IMR-90 (cell line): Measurements from ENCODE around the gene RXFP3. TPM values are rescaled to one million over a fixed set of nuclear protein-coding genes. Genes with fewer than 3 reads are reported as not detected.

Experiments
- ATAC-seq: fragments of 200-7000 bp; cut with Tn5 transposase; 2 replicates; pipeline ENCODE4 v1.9.1; 2020; ENCODE audit warnings: low read depth, mild to moderate bottlenecking, moderate library complexity
- BruUV-seq: library from RNA; stranded (reverse); fragments of 400-500 nt; replicated peaks from 2 replicates; lab custom pipeline; 2021; lab: Mats Ljungman, UMichigan
- CTCF ChIA-PET: fragments of 300-600 bp; formaldehyde crosslinking; extraction: SDS; loops from one replicate; lab custom pipeline; 2021; ENCODE audit warnings: antibody characterized with exemption; lab: Yijun Ruan, JAX
- POLR2A ChIA-PET: fragments of 300-600 bp; sonication (Branson Sonifier 250); formaldehyde crosslinking; loops from one replicate; lab custom pipeline; 2022; ENCODE audit warnings: antibody characterized with exemption; ENCODE audit not compliant: unreplicated experiment; lab: Charles Lee
- DNase-seq: peaks from one replicate; pipeline ENCODE4 v3.0.0; 2013
- H2AFZ ChIP-seq: replicated peaks from 2 replicates; pipeline ENCODE3; 2013; ENCODE audit warnings: low read length, mild to moderate bottlenecking; ENCODE audit not compliant: poor library complexity
- H2AK5ac ChIP-seq: 2 replicates; pipeline ENCODE4 v1.6.1; 2013; ENCODE audit warnings: low read depth, low read length, inconsistent platforms
- H2AK9ac ChIP-seq: replicated peaks from 2 replicates; pipeline ENCODE3; 2013; ENCODE audit warnings: mild to moderate bottlenecking, low read depth, low read length, moderate library complexity; ENCODE audit not compliant: poor library complexity
- H2BK120ac ChIP-seq: 2 replicates; pipeline ENCODE4 v1.6.1; 2013; ENCODE audit warnings: low read depth, low read length, inconsistent platforms
- H2BK15ac ChIP-seq: 3 replicates; pipeline ENCODE4 v1.6.1; 2013; ENCODE audit warnings: low read depth, low read length, inconsistent platforms
- H2BK20ac ChIP-seq: 2 replicates; pipeline ENCODE4 v1.6.1; 2013; ENCODE audit warnings: low read depth, mild to moderate bottlenecking, inconsistent platforms, low read length, moderate library complexity
- H2BK5ac ChIP-seq: 2 replicates; pipeline ENCODE4 v1.6.1; 2013; ENCODE audit warnings: mild to moderate bottlenecking, low read depth, low read length, inconsistent platforms; ENCODE audit not compliant: poor library complexity, severe bottlenecking
- H3K14ac ChIP-seq: replicated peaks from 2 replicates; pipeline ENCODE4 v1.6.1; 2013; ENCODE audit warnings: low read depth, low read length, inconsistent platforms
- H3K18ac ChIP-seq: 2 replicates; pipeline ENCODE4 v1.6.1; 2013; ENCODE audit warnings: low read depth, low read length, control low read depth
- H3K23ac ChIP-seq: 2 replicates; pipeline ENCODE4 v1.6.1; 2013; ENCODE audit warnings: low read depth, low read length, inconsistent platforms
- H3K27ac ChIP-seq: 2 replicates; pipeline ENCODE4 v1.5.1; 2013; ENCODE audit warnings: mild to moderate bottlenecking, control low read depth, low read length; ENCODE audit not compliant: insufficient read depth
- H3K27me3 ChIP-seq: 2 replicates; pipeline ENCODE4 v1.6.1; 2013; ENCODE audit warnings: low read length; ENCODE audit not compliant: control insufficient read depth, insufficient read depth
- H3K36me3 ChIP-seq: 2 replicates; pipeline ENCODE4 v1.6.1; 2013; ENCODE audit warnings: low read length, mixed read lengths; ENCODE audit not compliant: control insufficient read depth, insufficient read depth
- H3K4ac ChIP-seq: 2 replicates; pipeline ENCODE4 v1.6.1; 2013; ENCODE audit warnings: low read depth, low read length, inconsistent platforms
- H3K4me1 ChIP-seq: 2 replicates; pipeline ENCODE4 v1.6.1; 2013; ENCODE audit warnings: low read length, mixed read lengths; ENCODE audit not compliant: control insufficient read depth, insufficient read depth
- H3K4me2 ChIP-seq: 2 replicates; pipeline ENCODE4 v1.6.1; 2013; ENCODE audit warnings: low read depth, mild to moderate bottlenecking, control low read depth, low read length, moderate library complexity
- H3K4me3 ChIP-seq: 2 replicates; pipeline ENCODE4 v1.5.1; 2013; ENCODE audit warnings: low read depth, mild to moderate bottlenecking, control low read depth, low read length, moderate library complexity; ENCODE audit not compliant: insufficient read depth
- H3K56ac ChIP-seq: 2 replicates; pipeline ENCODE4 v1.6.1; 2013; ENCODE audit warnings: low read length, inconsistent platforms; ENCODE audit not compliant: insufficient read depth; ENCODE audit errors: extremely low read depth
- H3K79me1 ChIP-seq, 2 experiments: 2 replicates each; pipeline ENCODE4 v1.6.1; 2013; ENCODE audit warnings: low read length in 2 of 2, inconsistent platforms in 1 of 2, low read depth in 1 of 2
- H3K9ac ChIP-seq: 2 replicates; pipeline ENCODE4 v1.6.1; 2013; ENCODE audit warnings: low read depth, low read length, control low read depth
- H3K9me1 ChIP-seq: 2 replicates; pipeline ENCODE4 v1.6.1; 2013; ENCODE audit warnings: low read length, inconsistent platforms; ENCODE audit not compliant: insufficient read depth
- H3K9me3 ChIP-seq: 2 replicates; pipeline ENCODE4 v1.6.1; 2013; ENCODE audit warnings: low read length; ENCODE audit not compliant: control insufficient read depth, insufficient read depth
- H4K20me1 ChIP-seq: 2 replicates; pipeline ENCODE4 v1.6.1; 2013; ENCODE audit warnings: low read length, inconsistent platforms; ENCODE audit not compliant: insufficient read depth
- H4K5ac ChIP-seq: 2 replicates; pipeline ENCODE4 v1.6.1; 2013; ENCODE audit warnings: mild to moderate bottlenecking, low read depth, low read length, control low read depth
- H4K8ac ChIP-seq, 2 experiments: 2 replicates each; pipeline ENCODE4 v1.6.1; 2013; ENCODE audit warnings: low read depth in 2 of 2, low read length in 2 of 2, control low read depth in 1 of 2, inconsistent platforms in 1 of 2
- H4K91ac ChIP-seq: 2 replicates; pipeline ENCODE4 v1.6.1; 2013; ENCODE audit warnings: low read depth, low read length, inconsistent platforms; ENCODE audit not compliant: insufficient read depth
- BHLHE40 ChIP-seq: fragments of 150-350 bp; IDR thresholded peaks from 2 replicates; pipeline ENCODE4 v1.6.1; 2016; ENCODE audit warnings: mild to moderate bottlenecking, low read depth, low read length
- CHD1 ChIP-seq: IDR thresholded peaks from 2 replicates; pipeline ENCODE4 v1.6.1; 2012; ENCODE audit warnings: low read depth, low read length, improper control_type of control experiment
- CTCF ChIP-seq: conservative IDR thresholded peaks from 2 replicates; pipeline ENCODE4 v1.5.1; 2012; ENCODE audit warnings: mild to moderate bottlenecking, low read depth, low read length, improper control_type of control experiment
- ELK1 ChIP-seq: fragments of 150-350 bp; IDR thresholded peaks from 2 replicates; pipeline ENCODE4 v1.6.1; 2016; ENCODE audit warnings: low read depth, mild to moderate bottlenecking, low read length, moderate library complexity, borderline replicate concordance
- FOS ChIP-seq: fragments of 150-350 bp; IDR thresholded peaks from 2 replicates; pipeline ENCODE4 v1.6.1; 2016; ENCODE audit warnings: low read depth, low read length
- MAFK ChIP-seq: IDR thresholded peaks from 2 replicates; pipeline ENCODE4 v1.6.1; 2012; ENCODE audit warnings: low read depth, low read length, improper control_type of control experiment
- NFE2L2 ChIP-seq: fragments of 150-350 bp; IDR thresholded peaks from 2 replicates; pipeline ENCODE4 v1.6.1; 2016; ENCODE audit warnings: low read depth, mild to moderate bottlenecking, low read length
- RFX5 ChIP-seq: IDR thresholded peaks from 2 replicates; pipeline ENCODE4 v1.8.0; 2012; ENCODE audit warnings: low read depth, mild to moderate bottlenecking, low read length, moderate library complexity
- SMC3 ChIP-seq: fragments of 150-350 bp; IDR thresholded peaks from 2 replicates; pipeline ENCODE4 v1.6.1; 2016; ENCODE audit warnings: low read depth, mild to moderate bottlenecking, antibody characterized with exemption, low read length, moderate library complexity
- WGBS, 2 experiments: methylation state at CpG; one replicate each; pipeline versions ENCODE4 v1.1.5 to v1.1.7; 2013; ENCODE audit warnings: missing lambda C conversion rate in 2 of 2; ENCODE audit not compliant: insufficient read length in 1 of 2; ENCODE audit errors: extremely low coverage in 2 of 2; 5-methylcytosine and 5-hydroxymethylcytosine counted together
- dilution Hi-C: fragments of 300-500 bp; cut with HindIII; formaldehyde crosslinking; loops from one replicate; pipeline ENCODE4 v1.14.3; 2018; ENCODE audit warnings: low sequenced_read_pairs; ENCODE audit not compliant: unreplicated experiment
- in situ Hi-C: fragments of 300-500 bp; cut with MboI; formaldehyde crosslinking; loops from 3 replicates; pipeline ENCODE4 v1.14.3; 2019; ENCODE audit warnings: low sequenced_read_pairs, inconsistent platforms, mixed read lengths
- intact Hi-C: fragments of 100-400 bp; cut with micrococcal nuclease; formaldehyde crosslinking; loops from 2 replicates; pipeline ENCODE4 v1.10.0; 2022
- polyA plus RNA-seq, 3 experiments: library from polyadenylated mRNA; depleted of rRNA; stranded (reverse); fragments of >200 nt; gene quantifications; 2 replicates each; pipeline ENCODE4 v1.2.3, GENCODE V29; 2012; ENCODE audit warnings: low replicate concordance in 1 of 3
- total RNA-seq: library from RNA; depleted of rRNA; stranded (reverse); fragments of >200 nt; gene quantifications from 2 replicates; pipeline ENCODE4 v1.2.3, GENCODE V29; 2012

Gene RXFP3
- total and polyA plus RNA-seq, 2 of the 4 experiments (the other 2 are of a cell fraction) = not detected

DNA sequence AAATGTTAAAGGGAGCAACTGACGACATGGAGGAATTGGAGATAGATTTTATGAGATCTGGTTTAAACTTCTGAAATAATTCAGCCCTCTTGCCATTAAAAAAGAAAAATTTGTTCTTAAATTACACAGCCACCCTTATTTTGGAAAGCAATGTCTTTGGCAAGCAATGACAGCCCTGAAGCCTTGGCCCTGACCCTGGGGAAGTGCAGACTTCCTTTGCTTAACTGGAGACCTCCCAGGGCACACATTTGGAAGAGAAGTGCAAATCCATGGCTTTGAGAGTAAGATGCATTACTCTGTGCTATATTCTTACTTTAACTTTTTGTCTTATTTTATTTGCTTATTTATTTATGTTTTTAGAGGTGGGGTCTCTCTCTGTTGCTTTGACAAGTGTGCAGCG lies 22.0 kb downstream of the RXFP3 start:
- H3K9me1 ChIP-seq = no peaks in the 10 kb centered on the region
- H3K56ac ChIP-seq = no peak overlapping the region
- no peak overlapping the region for H2BK120ac ChIP-seq
- H3K36me3 ChIP-seq = no peaks in the 10 kb centered on the region
- H3K4me3 ChIP-seq = no peak overlapping the region
- ATAC-seq (no peak), DNase-seq (no peak)
- H3K4me1 ChIP-seq = no peaks in the 10 kb centered on the region
- intact Hi-C loops (no loop called here), dilution Hi-C loops (no loop called here), in situ Hi-C loops (no loop called here)
- H3K18ac ChIP-seq = no peak overlapping the region
- no peak overlapping the region for H4K8ac ChIP-seq
- H4K91ac ChIP-seq = no peak overlapping the region
- no CpG with 5 or more reads among the region's 2 CpGs for WGBS, 2 experiments
- no peak overlapping the region for H3K23ac ChIP-seq
- peaks cover 26% of the 10 kb centered on the region for H3K27me3 ChIP-seq
- H3K9ac ChIP-seq = no peak overlapping the region
- no peak overlapping the region for H3K27ac ChIP-seq
- ChIA-PET POLR2A (no interaction called here), CTCF (interaction anchor here (2.6 kb wide), 1 partner anchor 12 kb away, joined by 11 read pairs; no protein-coding TSS in a partner anchor)
- H2BK15ac ChIP-seq = no peak overlapping the region
- no TSS peak for BruUV-seq
- H3K79me1 ChIP-seq = no peaks in the 10 kb centered on the region
- H2AK9ac ChIP-seq = no peak overlapping the region
- H3K9me3 ChIP-seq = peaks cover 3% of the 10 kb centered on the region
- no peak overlapping the region for H2BK20ac ChIP-seq
- no peak overlapping the region for H3K4ac ChIP-seq
- no peak overlapping the region for H4K5ac ChIP-seq
- no peaks in the 10 kb centered on the region for H4K20me1 ChIP-seq
- H2AK5ac ChIP-seq = no peak overlapping the region
- no peak overlapping the region for H3K14ac ChIP-seq
- TF ChIP-seq RFX5 (no peak), MAFK (no peak), SMC3 (no peak), NFE2L2 (no peak), ELK1 (no peak), FOS (no peak), BHLHE40 (no peak), CTCF (no peak), CHD1 (no peak)
- no peak overlapping the region for H2AFZ ChIP-seq
- H2BK5ac ChIP-seq = no peak overlapping the region
- no peak overlapping the region for H3K4me2 ChIP-seq
